SK-N-SH (cell line): ENCODE measurements around the gene ABR. TPM values are rescaled to one million over a fixed set of nuclear protein-coding genes. Genes with fewer than 3 reads are reported as not detected.

Source experiments
- CTCF ChIA-PET: fragments of 300-600, 350-600 bp; formaldehyde crosslinking; extraction: SDS; loops from one replicate; lab custom pipeline; 2021; lab: Yijun Ruan, JAX
- POLR2A ChIA-PET: fragments of 350-600 bp; sonication (Branson Sonifier 250); formaldehyde crosslinking; extraction: SDS; loops from one replicate; lab custom pipeline; 2020; ENCODE audit warnings: antibody characterized with exemption, inconsistent platforms; lab: Yijun Ruan, JAX
- DNase-seq: peaks from one replicate; pipeline ENCODE4 v3.0.0; 2012
- H2AFZ ChIP-seq: fragments of 200-600 bp; sonication (generic); 2 replicates; pipeline ENCODE4 v1.8.1; 2016; ENCODE audit warnings: antibody characterized with exemption, mild to moderate bottlenecking, low read depth
- H3F3A ChIP-seq: fragments of 200-600 bp; sonication (generic); replicated peaks from 2 replicates; pipeline ENCODE3; 2016; ENCODE audit warnings: antibody characterized with exemption, mild to moderate bottlenecking; ENCODE audit not compliant: insufficient read depth
- H3K27ac ChIP-seq, 2 experiments: fragments of 200-500 bp in 1 of 2; fragments of 200-600 bp in 1 of 2; sonication (Bioruptor generic) in 1 of 2; sonication (generic), shearing (Covaris generic) in 1 of 2; 2 replicates each; pipeline versions ENCODE4 v1.5.1 to v1.6.1; 2014 to 2016; ENCODE audit warnings: low read depth in 2 of 2, inconsistent platforms in 1 of 2, low read length in 1 of 2, mild to moderate bottlenecking in 1 of 2, mixed read lengths in 1 of 2
- H3K27me3 ChIP-seq: fragments of 200-600 bp; sonication (generic), shearing (Covaris generic); 2 replicates; pipeline ENCODE4 v1.6.1; 2016; ENCODE audit warnings: mixed run types; ENCODE audit not compliant: insufficient read depth
- H3K36me3 ChIP-seq, 2 experiments: fragments of 200-500 bp in 1 of 2; fragments of 200-600 bp in 1 of 2; sonication (Bioruptor generic) in 1 of 2; sonication (generic) in 1 of 2; replicated peaks in 1 of 2; 2 replicates each; pipeline versions ENCODE3 to v1.5.1; 2014 to 2016; ENCODE audit warnings: low read length in 1 of 2, mild to moderate bottlenecking in 1 of 2; ENCODE audit not compliant: insufficient read depth in 2 of 2, control insufficient read depth in 1 of 2
- H3K4me1 ChIP-seq, 2 experiments: fragments of 200-500 bp in 1 of 2; fragments of 200-600 bp in 1 of 2; sonication (Bioruptor generic) in 1 of 2; sonication (generic), shearing (Covaris generic) in 1 of 2; 2 replicates each; pipeline versions ENCODE4 v1.5.1 to v1.6.1; 2014 to 2016; ENCODE audit warnings: low read depth in 1 of 2, low read length in 1 of 2, mixed run types in 1 of 2; ENCODE audit not compliant: insufficient read depth in 2 of 2, control insufficient read depth in 1 of 2
- H3K4me2 ChIP-seq: fragments of 200-600 bp; sonication (generic), shearing (Covaris generic); 2 replicates; pipeline ENCODE4 v1.6.1; 2017; ENCODE audit warnings: mixed run types
- H3K4me3 ChIP-seq, 2 experiments: fragments of 200-500 bp in 1 of 2; fragments of 200-600 bp in 1 of 2; sonication (Bioruptor generic) in 1 of 2; sonication (generic), shearing (Covaris generic) in 1 of 2; 2 replicates each; pipeline versions ENCODE4 v1.5.1 to v1.8.1; 2014 to 2016; ENCODE audit warnings: low read depth in 2 of 2, inconsistent platforms in 1 of 2, low read length in 1 of 2, mild to moderate bottlenecking in 1 of 2, mixed read lengths in 1 of 2, moderate library complexity in 1 of 2
- H3K79me2 ChIP-seq: fragments of 200-600 bp; sonication (generic); 2 replicates; pipeline ENCODE4 v1.8.1; 2017; ENCODE audit warnings: mild to moderate bottlenecking; ENCODE audit not compliant: insufficient read depth
- H3K9ac ChIP-seq: fragments of 200-600 bp; sonication (generic); 2 replicates; pipeline ENCODE4 v1.6.1; 2017; ENCODE audit warnings: mixed run types
- H3K9me2 ChIP-seq: fragments of 200-600 bp; sonication (generic); 2 replicates; pipeline ENCODE4 v1.6.1; 2017; ENCODE audit warnings: mixed run types
- H3K9me3 ChIP-seq: fragments of 200-600 bp; sonication (generic); 2 replicates; pipeline ENCODE4 v1.6.1; 2017; ENCODE audit warnings: mixed run types, mild to moderate bottlenecking, moderate library complexity
- H4K20me1 ChIP-seq: fragments of 200-600 bp; sonication (generic); 2 replicates; pipeline ENCODE4 v1.6.1; 2017; ENCODE audit warnings: mild to moderate bottlenecking, mixed run types; ENCODE audit not compliant: insufficient read depth
- EZH2phosphoT487 ChIP-seq: fragments of 200-600 bp; sonication (generic); IDR thresholded peaks from 2 replicates; pipeline ENCODE4 v1.6.1; 2017; ENCODE audit warnings: low read depth, mixed run types, mild to moderate bottlenecking, antibody characterized with exemption, moderate library complexity, borderline replicate concordance
- FOXJ3 ChIP-seq: sonication (generic); formaldehyde crosslinking; IDR thresholded peaks from 2 replicates; pipeline ENCODE4 v1.5.1; 2020; ENCODE audit warnings: mild to moderate bottlenecking, missing genetic modification reagents
- GABPA ChIP-seq: IDR thresholded peaks from 2 replicates; pipeline ENCODE4 v1.4.0; 2012; ENCODE audit warnings: low read depth, mild to moderate bottlenecking
- IRF3 ChIP-seq: fragments of 150-350 bp; IDR thresholded peaks from 2 replicates; pipeline ENCODE4 v1.6.1; 2016; ENCODE audit warnings: mild to moderate bottlenecking, low read depth, low read length
- POLR2AphosphoS5 ChIP-seq: IDR thresholded peaks from 2 replicates; pipeline ENCODE4 v1.6.1; 2012; ENCODE audit warnings: low read depth, low read length
- RFX5 ChIP-seq: IDR thresholded peaks from 2 replicates; pipeline ENCODE4 v1.6.1; 2012; ENCODE audit warnings: mild to moderate bottlenecking, improper control_type of control experiment, low read length
- RXRA ChIP-seq: IDR thresholded peaks from 2 replicates; pipeline ENCODE4 v1.4.0; 2012; ENCODE audit warnings: low read depth, mild to moderate bottlenecking, borderline replicate concordance
- SMC3 ChIP-seq: IDR thresholded peaks from 2 replicates; pipeline ENCODE4 v1.6.1; 2012; ENCODE audit warnings: low read depth, low read length, improper control_type of control experiment
- WGBS: methylation state at CpG from one replicate; pipeline ENCODE4 v1.1.6; 2017; ENCODE audit warnings: low lambda C conversion rate; 5-methylcytosine and 5-hydroxymethylcytosine counted together
- polyA plus RNA-seq, 3 experiments: library from polyadenylated mRNA; depleted of rRNA; stranded (reverse); fragments of >200 nt; gene quantifications; 2 replicates each; pipeline ENCODE4 v1.2.3, GENCODE V29; 2012
- TF ChIP-seq, protein P1 (sequence below): fragments of 200-600 bp; sonication (generic); IDR thresholded peaks from 2 replicates; pipeline ENCODE4 v1.6.1; 2017; ENCODE audit warnings: antibody characterized with exemption, mild to moderate bottlenecking, moderate library complexity

ABR gene
- polyA plus RNA-seq, 1 of the 3 experiments (the other 2 are of a cell fraction): 117 TPM

DNA sequence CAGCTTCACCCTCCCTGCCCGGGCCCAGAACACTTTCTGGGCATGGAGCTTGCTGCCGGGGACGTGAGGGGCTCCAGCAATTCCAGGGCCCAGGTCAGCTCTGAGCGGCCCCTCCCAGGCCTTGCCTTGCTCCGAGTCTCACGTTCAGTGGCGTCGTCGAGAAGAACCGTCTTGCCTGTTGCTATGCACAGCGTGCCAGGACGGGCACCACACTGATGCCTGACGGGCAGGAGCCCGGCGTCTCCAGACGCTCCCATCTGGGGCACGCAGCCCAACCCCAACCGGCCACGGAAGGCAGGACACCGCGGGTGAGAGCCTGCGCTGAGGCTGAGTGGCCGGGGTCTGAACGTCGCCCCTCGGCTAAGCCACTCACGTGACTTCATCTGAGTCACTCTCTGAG, 155.7 kb downstream of the ABR start:
- no peaks in the 10 kb centered on the region for H3K27me3 ChIP-seq
- peaks cover 2 to 14% of the 10 kb centered on the region in 2 experiments for H3K36me3 ChIP-seq
- peaks cover 9% of the 10 kb centered on the region for H3K79me2 ChIP-seq
- no peak for DNase-seq
- no peaks in the 10 kb centered on the region for H3K9me3 ChIP-seq
- no peak overlapping the region for H2AFZ ChIP-seq
- no peak overlapping the region for H3K4me3 ChIP-seq
- POLR2A ChIA-PET: no interaction called here
- 96% methylated on average over 25 of the region's 27 CpGs for WGBS
- H3K4me2 ChIP-seq: no peak overlapping the region
- TF ChIP-seq, protein P1, sequence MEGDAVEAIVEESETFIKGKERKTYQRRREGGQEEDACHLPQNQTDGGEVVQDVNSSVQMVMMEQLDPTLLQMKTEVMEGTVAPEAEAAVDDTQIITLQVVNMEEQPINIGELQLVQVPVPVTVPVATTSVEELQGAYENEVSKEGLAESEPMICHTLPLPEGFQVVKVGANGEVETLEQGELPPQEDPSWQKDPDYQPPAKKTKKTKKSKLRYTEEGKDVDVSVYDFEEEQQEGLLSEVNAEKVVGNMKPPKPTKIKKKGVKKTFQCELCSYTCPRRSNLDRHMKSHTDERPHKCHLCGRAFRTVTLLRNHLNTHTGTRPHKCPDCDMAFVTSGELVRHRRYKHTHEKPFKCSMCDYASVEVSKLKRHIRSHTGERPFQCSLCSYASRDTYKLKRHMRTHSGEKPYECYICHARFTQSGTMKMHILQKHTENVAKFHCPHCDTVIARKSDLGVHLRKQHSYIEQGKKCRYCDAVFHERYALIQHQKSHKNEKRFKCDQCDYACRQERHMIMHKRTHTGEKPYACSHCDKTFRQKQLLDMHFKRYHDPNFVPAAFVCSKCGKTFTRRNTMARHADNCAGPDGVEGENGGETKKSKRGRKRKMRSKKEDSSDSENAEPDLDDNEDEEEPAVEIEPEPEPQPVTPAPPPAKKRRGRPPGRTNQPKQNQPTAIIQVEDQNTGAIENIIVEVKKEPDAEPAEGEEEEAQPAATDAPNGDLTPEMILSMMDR: no peak
- TF ChIP-seq IRF3: no peak
- H4K20me1 ChIP-seq: peaks cover 2% of the 10 kb centered on the region; the same call in 1 of the 2 replicates
- no peak overlapping the region for H3K9ac ChIP-seq
- H3K27ac ChIP-seq: no peak overlapping the region
- no peaks in the 10 kb centered on the region for H3K4me1 ChIP-seq
- H3F3A ChIP-seq: no peaks in the 10 kb centered on the region
- CTCF ChIA-PET: no interaction called here
- no peaks in the 10 kb centered on the region for H3K9me2 ChIP-seq

GRCh38 chr17:1022278-1023024, 157.3 kb downstream of the ABR start:
- ChIA-PET CTCF (interaction anchor here (0.7 kb wide), 1 partner anchor 34 kb away, joined by 3 read pairs; no protein-coding TSS in a partner anchor), POLR2A (no interaction called here)
- H3F3A ChIP-seq: no peaks in the 10 kb centered on the region
- WGBS: 93% methylated on average over 23 of the region's 32 CpGs
- no peaks in the 10 kb centered on the region for H3K4me1 ChIP-seq
- no peak overlapping the region for H3K4me3 ChIP-seq
- H3K79me2 ChIP-seq: peaks cover 5% of the 10 kb centered on the region; the same call in 1 of the 2 replicates
- no peak overlapping the region for H3K27ac ChIP-seq
- no peak overlapping the region for H2AFZ ChIP-seq
- no peaks in the 10 kb centered on the region for H3K9me3 ChIP-seq
- H3K9me2 ChIP-seq: no peaks in the 10 kb centered on the region
- no peak for DNase-seq
- H3K4me2 ChIP-seq: no peak overlapping the region
- no peak overlapping the region for H3K9ac ChIP-seq
- peaks cover 0 to 9% of the 10 kb centered on the region in 2 experiments for H3K36me3 ChIP-seq
- H3K27me3 ChIP-seq: no peaks in the 10 kb centered on the region
- H4K20me1 ChIP-seq: no peaks in the 10 kb centered on the region
- TF ChIP-seq RFX5 (no peak), SMC3 (no peak), POLR2AphosphoS5 (no peak), GABPA (no peak), RXRA (no peak), EZH2phosphoT487 (no peak), FOXJ3 (CRISPR knock-in tag) (no peak)
